Kidney (tissue), 14 donors: ENCODE measurements around the gene FAP. TPM values are rescaled to one million over a fixed set of nuclear protein-coding genes. Genes with fewer than 3 reads are reported as not detected.

Experiments used
- DNase-seq, 5 donors: peaks; one replicate each; pipeline ENCODE4 v3.0.0-alpha.2; 2013 to 2020
- FAIRE-seq: peaks from 2 replicates; lab custom pipeline; 2012; peaks lifted over from hg19 to GRCh38; lab: Jason Lieb, UNC
- H3K27ac ChIP-seq, 2 donors: one replicate each; pipeline ENCODE4 v1.7.0; 2013; ENCODE audit warnings: low read depth in 2 of 2, low read length in 2 of 2, inconsistent platforms in 1 of 2
- H3K27me3 ChIP-seq: one replicate; pipeline ENCODE4 v1.7.1; 2013; ENCODE audit warnings: low read length, inconsistent platforms; ENCODE audit not compliant: control insufficient read depth, insufficient read depth
- H3K36me3 ChIP-seq, 3 donors: one replicate each; pipeline versions ENCODE4 v1.7.0 to v1.7.1; 2013; ENCODE audit warnings: low read length in 3 of 3, control low read depth in 1 of 3, inconsistent platforms in 1 of 3; ENCODE audit not compliant: insufficient read depth in 3 of 3, control insufficient read depth in 2 of 3
- H3K4me1 ChIP-seq, 3 donors: one replicate each; pipeline versions ENCODE4 v1.7.0 to v1.7.1; 2013; ENCODE audit warnings: low read length in 3 of 3, inconsistent platforms in 1 of 3, low read depth in 1 of 3; ENCODE audit not compliant: control insufficient read depth in 2 of 3, insufficient read depth in 2 of 3
- H3K4me3 ChIP-seq, 3 donors: one replicate each; pipeline versions ENCODE4 v1.7.0 to v1.8.1; 2013; ENCODE audit warnings: low read length in 3 of 3, control low read depth in 1 of 3, inconsistent platforms in 1 of 3
- H3K9ac ChIP-seq, 3 donors: one replicate each; pipeline versions ENCODE4 v1.7.0 to v1.7.1; 2013; ENCODE audit warnings: low read length in 3 of 3, control low read depth in 1 of 3, inconsistent platforms in 1 of 3
- H3K9me3 ChIP-seq, 3 donors: one replicate each; pipeline versions ENCODE4 v1.7.0 to v1.7.1; 2013; ENCODE audit warnings: low read length in 3 of 3, control low read depth in 1 of 3, inconsistent platforms in 1 of 3; ENCODE audit not compliant: control insufficient read depth in 2 of 3, insufficient read depth in 1 of 3
- intact Hi-C: fragments of 100-400 bp; cut with DNase I; formaldehyde crosslinking; loops from one replicate; pipeline ENCODE4 v1.11.1; 2022
- polyA plus RNA-seq: library from polyadenylated mRNA; stranded (reverse); fragments of 350-450 nt; fragmentation: Illumina TruSeq; extraction: RNeasy Lipid Tissue Mini Kit (QIAGEN cat#74804); gene quantifications from one replicate; pipeline ENCODE4 v1.2.3, GENCODE V29; 2014; ENCODE audit warnings: low read depth, low replicate concordance; ENCODE audit not compliant: insufficient read depth
- total RNA-seq: library from RNA; stranded (reverse); fragmentation: NEBNext Ultra II Directional; extraction: Animal tissue kit (Norgen Biotek cat#: 25700); gene quantifications from one replicate; pipeline ENCODE4 v1.2.1, GENCODE V29; 2021
- TF ChIP-seq, protein P1 (sequence below): IDR thresholded peaks from 3 replicates; pipeline ENCODE4 v1.5.1; 2012; ENCODE audit warnings: mild to moderate bottlenecking, moderate library complexity, borderline replicate concordance; ENCODE audit not compliant: insufficient read depth; ENCODE audit errors: extremely low read depth
- donor health status: control.
- donor health status: control.
- donor health status: control.
- donor health status: control.
- donor health status: control.
- donor health status: DM: yes; HTN: yes; CAD: no.
- donor health status: Normal renal cell carcinoma (clear cell type).

FAP gene
- total and polyA plus RNA-seq, 2 donors from 2014 or later = 0.45 to 3.3 TPM

- Histone ChIP-seq H3K27me3 (no peaks in the 10 kb centered on the region), H3K9ac (no peak overlapping the region), H3K4me1 (no peaks in the 10 kb centered on the region), H3K27ac (no peak overlapping the region), H3K9me3 (no peaks in the 10 kb centered on the region), H3K4me3 (no peak overlapping the region), H3K36me3 (no peaks in the 10 kb centered on the region)
- intact Hi-C loops = no loop called here
- FAIRE-seq (no peak), DNase-seq (no peak)
- TF ChIP-seq, protein P1, sequence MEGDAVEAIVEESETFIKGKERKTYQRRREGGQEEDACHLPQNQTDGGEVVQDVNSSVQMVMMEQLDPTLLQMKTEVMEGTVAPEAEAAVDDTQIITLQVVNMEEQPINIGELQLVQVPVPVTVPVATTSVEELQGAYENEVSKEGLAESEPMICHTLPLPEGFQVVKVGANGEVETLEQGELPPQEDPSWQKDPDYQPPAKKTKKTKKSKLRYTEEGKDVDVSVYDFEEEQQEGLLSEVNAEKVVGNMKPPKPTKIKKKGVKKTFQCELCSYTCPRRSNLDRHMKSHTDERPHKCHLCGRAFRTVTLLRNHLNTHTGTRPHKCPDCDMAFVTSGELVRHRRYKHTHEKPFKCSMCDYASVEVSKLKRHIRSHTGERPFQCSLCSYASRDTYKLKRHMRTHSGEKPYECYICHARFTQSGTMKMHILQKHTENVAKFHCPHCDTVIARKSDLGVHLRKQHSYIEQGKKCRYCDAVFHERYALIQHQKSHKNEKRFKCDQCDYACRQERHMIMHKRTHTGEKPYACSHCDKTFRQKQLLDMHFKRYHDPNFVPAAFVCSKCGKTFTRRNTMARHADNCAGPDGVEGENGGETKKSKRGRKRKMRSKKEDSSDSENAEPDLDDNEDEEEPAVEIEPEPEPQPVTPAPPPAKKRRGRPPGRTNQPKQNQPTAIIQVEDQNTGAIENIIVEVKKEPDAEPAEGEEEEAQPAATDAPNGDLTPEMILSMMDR = no peak
These were observed 93.8 kb downstream of the FAP start for GRCh38 chr2:162149466-162149865.

- DNase-seq = no peak
- H3K27me3 ChIP-seq = no peaks in the 10 kb centered on the region
- FAIRE-seq = no peak
- no peaks in the 10 kb centered on the region for H3K36me3 ChIP-seq
- H3K4me3 ChIP-seq = no peak overlapping the region
- TF ChIP-seq, protein P1 = no peak
- no peak overlapping the region for H3K9ac ChIP-seq
- H3K27ac ChIP-seq = no peak overlapping the region
- intact Hi-C loops = no loop called here
- no peaks in the 10 kb centered on the region for H3K9me3 ChIP-seq
- H3K4me1 ChIP-seq = no peaks in the 10 kb centered on the region
These were observed 94.3 kb downstream of the FAP start for GRCh38 chr2:162148956-162149355.

DNA sequence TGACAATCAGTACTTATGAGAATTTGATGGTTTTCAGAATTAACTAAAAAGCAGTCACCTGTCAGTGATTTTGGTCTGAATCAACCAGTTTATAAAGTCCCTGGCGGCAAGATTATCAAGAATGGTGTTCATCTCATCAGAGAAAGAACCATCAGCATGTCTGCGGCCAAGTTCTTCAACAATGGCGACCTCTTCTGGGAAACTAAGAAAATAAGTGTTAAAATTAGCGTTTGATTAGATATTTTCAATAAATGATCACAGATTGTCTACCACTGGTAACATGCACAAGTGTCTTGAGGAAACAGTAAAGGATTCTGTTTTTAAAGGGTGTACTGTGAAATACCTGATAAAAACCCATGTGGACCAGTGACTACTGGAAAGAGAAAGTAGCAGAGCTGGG, 99.3 kb downstream of the FAP start:
- intact Hi-C loops = no loop called here
- Histone ChIP-seq H3K4me3 (no peak overlapping the region), H3K9ac (no peak overlapping the region), H3K27me3 (no peaks in the 10 kb centered on the region), H3K36me3 (no peaks in the 10 kb centered on the region), H3K4me1 (no peaks in the 10 kb centered on the region), H3K27ac (no peak overlapping the region), H3K9me3 (no peaks in the 10 kb centered on the region)
- FAIRE-seq (no peak), DNase-seq (no peak)
- TF ChIP-seq, protein P1 = no peak

GRCh38 chr2:162138310-162138709, 104.9 kb downstream of the FAP start:
- H3K27ac ChIP-seq = no peak overlapping the region
- DNase-seq (no peak), FAIRE-seq (no peak)
- H3K27me3 ChIP-seq = no peaks in the 10 kb centered on the region
- H3K9ac ChIP-seq = no peak overlapping the region
- intact Hi-C loops = no loop called here
- TF ChIP-seq, protein P1 = no peak
- H3K9me3 ChIP-seq = no peaks in the 10 kb centered on the region
- H3K4me3 ChIP-seq = no peak overlapping the region
- no peaks in the 10 kb centered on the region for H3K4me1 ChIP-seq
- H3K36me3 ChIP-seq = no peaks in the 10 kb centered on the region
